HFFc6 (cell line): ENCODE results near the gene CHST12. TPM values are rescaled to one million over a fixed set of nuclear protein-coding genes. Genes with fewer than 3 reads are reported as not detected.

Source experiments
- DNase-seq: peaks from one replicate; pipeline ENCODE4 v3.0.0-alpha.2; 2018
- H3K27ac Mint-ChIP-seq: 2 replicates; pipeline ENCODE4 v1.8.0; 2020; ENCODE audit warnings: mild to moderate bottlenecking, mixed read lengths
- H3K27me3 Mint-ChIP-seq: 2 replicates; pipeline ENCODE4 v1.8.0; 2021; ENCODE audit warnings: mild to moderate bottlenecking, moderate library complexity, mixed read lengths; ENCODE audit not compliant: insufficient read depth
- H3K36me3 Mint-ChIP-seq: 2 replicates; pipeline ENCODE4 v1.8.0; 2021; ENCODE audit warnings: low read depth, mixed read lengths
- H3K4me1 Mint-ChIP-seq: 2 replicates; pipeline ENCODE4 v1.8.0; 2020; ENCODE audit warnings: low read depth, mixed read lengths
- H3K4me3 Mint-ChIP-seq: 2 replicates; pipeline ENCODE4 v1.8.0; 2020; ENCODE audit warnings: mild to moderate bottlenecking, moderate library complexity, mixed read lengths
- H3K9me3 Mint-ChIP-seq: 2 replicates; pipeline ENCODE4 v1.8.0; 2020; ENCODE audit warnings: mild to moderate bottlenecking, mixed read lengths
- total RNA-seq, 6 experiments: library from RNA; stranded (reverse); fragmentation: NEBNext Ultra II Directional; extraction: Animal tissue kit (Norgen Biotek cat#: 25700); gene quantifications; 2 replicates in 1 of 6; 3 replicates in 5 of 6; pipeline ENCODE4 v1.2.3, GENCODE V29; 2021
- TF ChIP-seq, protein P1 (sequence below): fragments of 200-600 bp; sonication (generic); IDR thresholded peaks from 2 replicates; pipeline ENCODE4 v1.5.0; 2021; ENCODE audit warnings: antibody characterized with exemption, mild to moderate bottlenecking

The CHST12 gene
- total RNA-seq, 6 experiments from 2014 or later: 25.7 to 31.4 (median 27.2) TPM

DNA sequence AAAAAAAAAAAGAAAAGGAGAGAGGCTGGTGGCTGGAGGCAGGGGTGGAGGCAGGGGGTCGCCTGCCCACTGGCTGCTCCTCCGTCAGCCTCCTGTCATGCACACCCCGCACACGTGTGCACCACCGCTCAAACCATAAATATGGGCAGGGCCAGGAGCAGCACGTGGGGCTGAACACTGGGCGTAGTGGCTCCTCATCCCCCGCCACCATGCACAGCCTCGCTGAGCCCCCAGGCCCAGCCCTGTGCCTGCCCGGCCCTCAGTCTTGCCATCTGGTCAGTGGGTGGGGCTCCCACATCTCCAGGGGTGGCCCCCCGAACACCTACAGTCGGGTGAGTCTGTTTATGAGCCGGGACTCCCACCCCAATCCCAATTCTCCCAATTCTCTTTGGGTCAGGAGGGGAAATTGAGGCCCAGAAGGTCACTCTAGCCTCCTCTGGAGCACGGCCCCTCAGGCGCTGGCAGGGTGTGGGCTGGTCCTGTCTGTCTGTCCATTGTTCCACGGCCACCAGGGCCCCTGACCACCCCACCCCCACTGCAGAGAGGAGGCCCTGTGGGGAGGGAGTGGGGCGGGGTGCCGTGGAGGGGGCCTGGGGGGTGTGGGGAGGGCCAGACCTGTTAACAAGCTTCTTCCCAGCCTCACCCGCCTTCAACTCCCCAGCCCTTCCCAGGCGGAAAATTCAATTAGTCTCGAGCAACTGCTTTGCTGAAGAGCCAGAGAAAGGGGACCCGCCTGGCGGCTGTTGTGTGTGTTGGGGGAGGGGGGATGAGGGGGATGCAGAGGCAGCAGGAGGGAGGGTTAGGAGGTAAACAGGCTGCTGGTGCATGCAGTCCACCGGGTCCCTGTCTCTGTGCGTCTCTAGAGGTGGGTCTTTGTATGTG lies 92.2 kb downstream of the CHST12 start:
- TF ChIP-seq, protein P1, sequence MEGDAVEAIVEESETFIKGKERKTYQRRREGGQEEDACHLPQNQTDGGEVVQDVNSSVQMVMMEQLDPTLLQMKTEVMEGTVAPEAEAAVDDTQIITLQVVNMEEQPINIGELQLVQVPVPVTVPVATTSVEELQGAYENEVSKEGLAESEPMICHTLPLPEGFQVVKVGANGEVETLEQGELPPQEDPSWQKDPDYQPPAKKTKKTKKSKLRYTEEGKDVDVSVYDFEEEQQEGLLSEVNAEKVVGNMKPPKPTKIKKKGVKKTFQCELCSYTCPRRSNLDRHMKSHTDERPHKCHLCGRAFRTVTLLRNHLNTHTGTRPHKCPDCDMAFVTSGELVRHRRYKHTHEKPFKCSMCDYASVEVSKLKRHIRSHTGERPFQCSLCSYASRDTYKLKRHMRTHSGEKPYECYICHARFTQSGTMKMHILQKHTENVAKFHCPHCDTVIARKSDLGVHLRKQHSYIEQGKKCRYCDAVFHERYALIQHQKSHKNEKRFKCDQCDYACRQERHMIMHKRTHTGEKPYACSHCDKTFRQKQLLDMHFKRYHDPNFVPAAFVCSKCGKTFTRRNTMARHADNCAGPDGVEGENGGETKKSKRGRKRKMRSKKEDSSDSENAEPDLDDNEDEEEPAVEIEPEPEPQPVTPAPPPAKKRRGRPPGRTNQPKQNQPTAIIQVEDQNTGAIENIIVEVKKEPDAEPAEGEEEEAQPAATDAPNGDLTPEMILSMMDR: no peak
- DNase-seq: no peak

DNA sequence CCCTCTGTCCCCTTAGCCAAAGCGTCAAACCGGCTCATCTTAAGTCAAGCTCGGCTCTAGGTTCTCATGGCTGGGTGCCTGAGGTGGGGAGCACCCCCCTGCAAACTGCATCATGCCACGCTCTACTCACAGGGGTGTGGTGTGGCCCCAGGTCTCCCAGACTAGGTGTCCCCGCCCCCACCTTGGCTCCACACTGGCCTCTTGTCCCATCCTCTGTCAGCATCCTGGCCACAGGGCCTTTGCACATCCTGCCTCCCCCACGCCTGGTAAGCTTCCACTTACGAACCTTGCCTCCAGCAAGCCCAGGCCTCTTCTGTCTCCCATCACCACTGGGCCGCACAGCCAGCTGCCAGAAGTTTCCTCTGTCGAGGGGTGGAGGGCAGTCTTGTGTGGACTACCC lies 93.0 kb downstream of the CHST12 start:
- H3K9me3 Mint-ChIP-seq: peaks cover 8% of the 10 kb centered on the region; the same call in 1 of the 2 replicates
- H3K27ac Mint-ChIP-seq: no peak overlapping the region
- TF ChIP-seq, protein P1: no peak
- peaks cover 12% of the 10 kb centered on the region for H3K4me1 Mint-ChIP-seq
- no peak overlapping the region for H3K4me3 Mint-ChIP-seq
- no peak for DNase-seq
- peaks cover 8% of the 10 kb centered on the region for H3K27me3 Mint-ChIP-seq
- peaks cover 6% of the 10 kb centered on the region; the same call in 1 of the 2 replicates for H3K36me3 Mint-ChIP-seq

More for the DNA sequence above, 92.2 kb downstream of the CHST12 start:
- peaks cover 12% of the 10 kb centered on the region for H3K4me1 Mint-ChIP-seq
- H3K36me3 Mint-ChIP-seq: peaks cover 6% of the 10 kb centered on the region; the same call in 1 of the 2 replicates
- H3K27me3 Mint-ChIP-seq: peaks cover 9% of the 10 kb centered on the region
- no peak overlapping the region for H3K4me3 Mint-ChIP-seq
- peaks cover 9% of the 10 kb centered on the region; the same call in 1 of the 2 replicates for H3K9me3 Mint-ChIP-seq
- H3K27ac Mint-ChIP-seq: no peak overlapping the region

DNA sequence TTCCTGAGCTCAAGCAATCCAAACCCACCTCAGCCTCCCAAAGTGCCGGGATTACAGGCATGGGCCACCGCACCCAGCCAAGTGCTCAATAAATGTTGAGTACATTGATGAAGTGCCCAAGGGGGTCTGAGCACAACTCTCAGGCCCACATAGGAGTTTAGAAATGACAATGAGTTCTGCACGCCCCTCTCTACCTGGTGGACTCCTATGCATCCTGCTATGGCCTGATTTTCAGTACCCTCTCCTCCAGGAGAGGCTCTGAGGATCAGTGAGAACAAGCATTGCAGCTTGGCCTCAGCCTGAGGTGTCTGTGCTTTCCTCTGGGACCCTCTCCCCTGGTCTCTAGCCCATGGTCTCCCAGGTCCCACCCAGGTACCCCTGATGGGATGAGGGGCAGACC lies 93.7 kb downstream of the CHST12 start:
- no peak for DNase-seq
- Mint-ChIP-seq H3K4me3 (no peak overlapping the region), H3K27ac (no peak overlapping the region), H3K9me3 (0 out of 2 replicates have a peak, but pooled peaks cover 2% of the 10 kb centered on the region), H3K36me3 (no peaks in the 10 kb centered on the region), H3K27me3 (peaks cover 7% of the 10 kb centered on the region), H3K4me1 (peaks cover 12% of the 10 kb centered on the region)
- TF ChIP-seq, protein P1: no peak

DNA sequence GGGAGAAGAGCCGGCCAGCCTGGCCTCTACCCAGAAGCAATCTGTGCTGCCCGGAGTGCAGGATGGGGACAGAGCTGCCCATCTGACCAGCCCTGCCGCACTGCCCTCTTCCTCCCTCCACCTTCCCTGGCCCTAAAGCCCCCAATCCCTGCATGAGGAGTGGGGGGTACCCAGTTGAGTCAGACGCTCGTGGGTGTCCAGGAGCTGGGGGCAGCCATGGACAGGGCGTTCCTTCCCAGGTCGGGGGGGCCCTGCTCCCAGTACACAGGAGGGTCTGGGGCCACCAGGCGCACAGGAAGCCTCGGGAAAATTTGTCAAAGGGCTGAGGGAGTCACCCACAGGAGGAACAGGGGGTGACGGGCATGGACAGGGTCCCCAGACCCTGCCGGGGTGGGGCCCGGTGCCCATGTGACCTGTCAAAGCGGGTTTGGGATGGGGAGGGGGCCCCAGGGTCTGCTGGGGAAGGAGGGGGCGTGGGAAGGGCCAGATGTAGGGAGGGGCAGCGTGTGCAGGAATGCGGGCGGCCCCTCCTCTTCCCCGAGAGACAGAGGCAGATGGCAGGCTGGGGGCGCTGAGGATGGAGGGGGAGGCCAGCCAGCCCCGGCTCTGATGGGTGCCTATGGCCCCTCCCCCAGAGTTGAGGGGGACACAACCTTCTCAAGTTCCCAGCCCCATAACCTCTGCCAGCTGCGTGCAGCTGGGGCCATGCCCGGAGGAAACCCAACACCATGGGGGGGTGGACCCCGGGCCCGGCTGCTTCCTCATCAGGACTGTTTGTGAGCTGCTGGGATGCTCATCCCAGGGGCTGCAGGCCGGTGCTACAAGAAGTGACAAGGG lies 94.3 kb downstream of the CHST12 start:
- TF ChIP-seq, protein P1: no peak
- Mint-ChIP-seq H3K27me3 (peaks cover 7% of the 10 kb centered on the region), H3K4me3 (no peak overlapping the region), H3K27ac (no peak overlapping the region), H3K9me3 (no peaks in the 10 kb centered on the region), H3K4me1 (peaks cover 11% of the 10 kb centered on the region), H3K36me3 (no peaks in the 10 kb centered on the region)
- DNase-seq: no peak

Other genes with a start within 250 kb of the CHST12 start
- 10 to 100 TPM; 34.6 to 44.8 (median 40.2) TPM for gene MAD1L1, start 170.7 kb upstream of the CHST12 start, total RNA-seq
- 10 to 100 TPM; 25.9 to 30.5 (median 27.5) TPM for gene MRM2, start 161.4 kb upstream of the CHST12 start, total RNA-seq
- 10 to 100 TPM; 35.6 to 57.6 (median 45.9) TPM for gene NUDT1, start 161.4 kb upstream of the CHST12 start, total RNA-seq
- gene SNX8, start 89.2 kb upstream of the CHST12 start, total RNA-seq: 10 to 100 TPM; 44.6 to 67.4 (median 61.9) TPM
- 100 to 1,000 TPM; 175 to 207 (median 180) TPM for gene EIF3B, start 48.8 kb upstream of the CHST12 start, total RNA-seq
- not detected for gene GRIFIN, start 72.8 kb downstream of the CHST12 start, total RNA-seq
- 10 to 100 TPM in 2 of 6 experiments, 1 to 10 TPM in 4; 8.6 to 11.7 (median 9.6) TPM for gene LFNG, start 116.2 kb downstream of the CHST12 start, total RNA-seq
- gene BRAT1, start 151.9 kb downstream of the CHST12 start, total RNA-seq: 10 to 100 TPM; 21.3 to 26.0 (median 23.3) TPM
- 10 to 100 TPM; 14.9 to 18.1 (median 17.0) TPM for gene IQCE, start 155.4 kb downstream of the CHST12 start, total RNA-seq
- 100 to 1,000 TPM; 117 to 147 (median 123) TPM for gene TTYH3, start 228.4 kb downstream of the CHST12 start, total RNA-seq